ENCODE results near the gene TNMD.

GRCh38 chrX:100606753-100607152, 22.0 kb downstream of the TNMD start:
- no peak for TF ChIP-seq CTCF (optimal IDR thresholded peaks at IDR 0.05 in 1 of 3, IDR thresholded peaks at IDR 0.05 in 1 of 3, conservative IDR thresholded peaks at IDR 0.05 in 1 of 3; ENCODE audit: extremely low read depth in 1 of 3, insufficient read depth in 2 of 3, low read length in 3 of 3)
- no peak for TF ChIP-seq EZH2 (IDR thresholded peaks at IDR 0.05; ENCODE audit: low read length)
